Activated T-cell treated with anti-CD3 and anti-CD28 coated beads, Interleukin-2, amount 50 U/mL, for 4 hours (primary cell): ENCODE data around the gene PAQR4. TPM values are rescaled to one million over a fixed set of nuclear protein-coding genes. Genes with fewer than 3 reads are reported as not detected.

Experiments
- ATAC-seq, 2 donors: fragments of 200-7000 bp; cut with Tn5 transposase; one replicate each; pipeline ENCODE4 v1.10.0; 2021
- DNase-seq: peaks from one replicate; pipeline ENCODE4 v3.0.0-alpha.2; 2020
- H3K27me3 Mint-ChIP-seq: one replicate; pipeline ENCODE4 v1.8.0; 2021; ENCODE audit warnings: low read depth, mixed read lengths
- H3K36me3 Mint-ChIP-seq: one replicate; pipeline ENCODE4 v1.8.0; 2022; ENCODE audit warnings: mixed read lengths; ENCODE audit not compliant: insufficient read depth
- H3K4me1 Mint-ChIP-seq: one replicate; pipeline ENCODE4 v1.8.0; 2021; ENCODE audit warnings: low read depth, mixed read lengths
- H3K4me3 Mint-ChIP-seq: one replicate; pipeline ENCODE4 v1.8.0; 2021; ENCODE audit warnings: mild to moderate bottlenecking, moderate library complexity, mixed read lengths
- H3K9me3 Mint-ChIP-seq: one replicate; pipeline ENCODE4 v1.8.0; 2021; ENCODE audit warnings: mixed read lengths
- total RNA-seq, 3 donors: library from RNA; stranded (reverse); gene quantifications; one replicate each; pipeline ENCODE4 v1.2.1, GENCODE V29; 2021

PAQR4 gene
- total RNA-seq, 3 donors from 2014 or later = 17.4 to 24.9 (median 22.6) TPM

- peaks cover 5% of the 10 kb centered on the region for H3K27me3 Mint-ChIP-seq
- ATAC-seq = no peak
- H3K9me3 Mint-ChIP-seq = no peaks in the 10 kb centered on the region
- H3K4me1 Mint-ChIP-seq = peaks cover 24% of the 10 kb centered on the region
- DNase-seq = peak; percentile 32
- H3K4me3 Mint-ChIP-seq = peak overlapping the region; percentile 21
- H3K36me3 Mint-ChIP-seq = no peaks in the 10 kb centered on the region
Observed at GRCh38 chr16:3007957-3008689, 39.0 kb downstream of the PAQR4 start.

- no peak overlapping the region for H3K4me3 Mint-ChIP-seq
- DNase-seq = no peak
- no peaks in the 10 kb centered on the region for H3K36me3 Mint-ChIP-seq
- peaks cover 24% of the 10 kb centered on the region for H3K4me1 Mint-ChIP-seq
- no peaks in the 10 kb centered on the region for H3K9me3 Mint-ChIP-seq
- no peak for ATAC-seq
- peaks cover 5% of the 10 kb centered on the region for H3K27me3 Mint-ChIP-seq
Observed at GRCh38 chr16:3008690-3009037, 39.5 kb downstream of the PAQR4 start.

GRCh38 chr16:3009568-3010390 is 40.6 kb downstream of the PAQR4 start:
- ATAC-seq (no peak), DNase-seq (no peak)
- Mint-ChIP-seq H3K36me3 (no peaks in the 10 kb centered on the region), H3K9me3 (no peaks in the 10 kb centered on the region), H3K27me3 (peaks cover 8% of the 10 kb centered on the region), H3K4me1 (peaks cover 23% of the 10 kb centered on the region), H3K4me3 (no peak overlapping the region)

- no peaks in the 10 kb centered on the region for H3K36me3 Mint-ChIP-seq
- H3K4me1 Mint-ChIP-seq = peaks cover 20% of the 10 kb centered on the region
- DNase-seq (no peak), ATAC-seq (no peak)
- no peaks in the 10 kb centered on the region for H3K9me3 Mint-ChIP-seq
- peaks cover 5% of the 10 kb centered on the region for H3K27me3 Mint-ChIP-seq
- no peak overlapping the region for H3K4me3 Mint-ChIP-seq
Observed at GRCh38 chr16:3010510-3010909, 41.4 kb downstream of the PAQR4 start.

GRCh38 chr16:3012246-3012645 is 43.1 kb downstream of the PAQR4 start:
- Mint-ChIP-seq H3K36me3 (no peaks in the 10 kb centered on the region), H3K27me3 (peaks cover 7% of the 10 kb centered on the region), H3K9me3 (no peaks in the 10 kb centered on the region), H3K4me3 (no peak overlapping the region), H3K4me1 (peaks cover 13% of the 10 kb centered on the region)
- DNase-seq = no peak
- no peak for ATAC-seq

GRCh38 chr16:3012828-3013420 is 43.8 kb downstream of the PAQR4 start, which contains the start of gene CLDN9:
Gene CLDN9, plus strand, starts transcription at chr16:3012923. Its CDS starts 440 bp downstream, at chr16:3013363.
- ATAC-seq = peak; percentile 49 to 56
- no peak within 1 kb of the TSS for H3K4me3 Mint-ChIP-seq
- H3K9me3 Mint-ChIP-seq = no peaks in the 10 kb centered on the region
- H3K27me3 Mint-ChIP-seq = peaks cover 7% of the 10 kb centered on the region
- no peaks in the 10 kb centered on the region for H3K36me3 Mint-ChIP-seq
- no peak for DNase-seq
- H3K4me1 Mint-ChIP-seq = peaks cover 7% of the 10 kb centered on the region

- no peak overlapping the region for H3K4me3 Mint-ChIP-seq
- no peaks in the 10 kb centered on the region for H3K9me3 Mint-ChIP-seq
- peaks cover 7% of the 10 kb centered on the region for H3K27me3 Mint-ChIP-seq
- peaks cover 7% of the 10 kb centered on the region for H3K4me1 Mint-ChIP-seq
- ATAC-seq = no peak
- H3K36me3 Mint-ChIP-seq = no peaks in the 10 kb centered on the region
- no peak for DNase-seq
Observed at GRCh38 chr16:3013491-3013951, 44.4 kb downstream of the PAQR4 start.

- no peak for DNase-seq
- Mint-ChIP-seq H3K4me1 (peaks cover 10% of the 10 kb centered on the region), H3K4me3 (no peak overlapping the region), H3K9me3 (no peaks in the 10 kb centered on the region), H3K36me3 (no peaks in the 10 kb centered on the region), H3K27me3 (peaks cover 7% of the 10 kb centered on the region)
- no peak for ATAC-seq
Observed at GRCh38 chr16:3013998-3014690, 45.0 kb downstream of the PAQR4 start.

GRCh38 chr16:3014971-3015370 is 45.8 kb downstream of the PAQR4 start:
- Mint-ChIP-seq H3K36me3 (no peaks in the 10 kb centered on the region), H3K27me3 (peaks cover 8% of the 10 kb centered on the region), H3K9me3 (no peaks in the 10 kb centered on the region), H3K4me1 (peaks cover 16% of the 10 kb centered on the region), H3K4me3 (no peak overlapping the region)
- DNase-seq (no peak), ATAC-seq (no peak)

GRCh38 chr16:3015865-3016521 is 46.8 kb downstream of the PAQR4 start:
- DNase-seq = no peak
- Mint-ChIP-seq H3K27me3 (peaks cover 8% of the 10 kb centered on the region), H3K9me3 (no peaks in the 10 kb centered on the region), H3K4me1 (peaks cover 21% of the 10 kb centered on the region), H3K4me3 (no peak overlapping the region), H3K36me3 (no peaks in the 10 kb centered on the region)
- ATAC-seq = no peak

GRCh38 chr16:3017344-3017743 is 48.2 kb downstream of the PAQR4 start:
- peaks cover 8% of the 10 kb centered on the region for H3K27me3 Mint-ChIP-seq
- no peaks in the 10 kb centered on the region for H3K36me3 Mint-ChIP-seq
- H3K9me3 Mint-ChIP-seq = no peaks in the 10 kb centered on the region
- H3K4me1 Mint-ChIP-seq = peaks cover 33% of the 10 kb centered on the region
- ATAC-seq (no peak), DNase-seq (no peak)
- H3K4me3 Mint-ChIP-seq = no peak overlapping the region

GRCh38 chr16:3017794-3018506 is 48.8 kb downstream of the PAQR4 start, which contains the start of gene CLDN6:
Gene CLDN6, minus strand, starts transcription at chr16:3018183. Its CDS starts 2,162 bp downstream, at chr16:3016021.
- peak; percentile 34 for DNase-seq
- peaks cover 8% of the 10 kb centered on the region for H3K27me3 Mint-ChIP-seq
- H3K9me3 Mint-ChIP-seq = no peaks in the 10 kb centered on the region
- H3K4me3 Mint-ChIP-seq = no peak within 1 kb of the TSS
- H3K4me1 Mint-ChIP-seq = peaks cover 39% of the 10 kb centered on the region
- no peaks in the 10 kb centered on the region for H3K36me3 Mint-ChIP-seq
- no peak for ATAC-seq

- Mint-ChIP-seq H3K27me3 (peaks cover 6% of the 10 kb centered on the region), H3K4me1 (peaks cover 53% of the 10 kb centered on the region), H3K36me3 (peaks cover 2% of the 10 kb centered on the region), H3K9me3 (no peaks in the 10 kb centered on the region), H3K4me3 (peak overlapping the region; percentile 82)
- no peak for ATAC-seq
- no peak for DNase-seq
Observed at GRCh38 chr16:3019594-3020246, 50.6 kb downstream of the PAQR4 start.
